Measurements from ENCODE around the gene SARS1. TPM values are rescaled to one million over a fixed set of nuclear protein-coding genes. Genes with fewer than 3 reads are reported as not detected.

SARS1 gene
- polyA plus RNA-seq, 1 experiment: 301 TPM

DNA sequence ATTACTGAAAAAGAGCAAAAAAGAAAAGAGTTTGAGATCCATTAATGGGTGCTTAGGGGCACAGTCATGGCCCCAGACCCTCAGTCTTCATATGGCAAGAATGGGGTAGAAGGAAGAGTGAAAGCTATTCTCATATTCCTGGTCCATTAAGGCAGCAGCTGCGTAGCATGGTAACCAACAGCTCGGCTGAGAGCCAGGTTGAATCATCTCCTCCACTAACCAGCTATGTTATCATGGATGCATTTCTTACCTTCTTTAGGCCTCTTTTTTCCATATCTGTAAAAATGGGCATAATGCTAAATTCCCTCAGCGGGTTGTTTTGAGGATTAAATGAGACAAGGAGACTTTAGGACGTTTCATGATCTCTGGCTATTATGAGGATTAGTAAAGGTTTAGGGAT lies 15.0 kb upstream of the SARS1 start:
- no peak overlapping the region for H3K27ac ChIP-seq (ENCODE audit: low read depth, low read length)
- H3K27me3 ChIP-seq (ENCODE audit: control insufficient read depth, insufficient read depth, low read length): no peaks in the 10 kb centered on the region
- no peaks in the 10 kb centered on the region for H3K9me3 ChIP-seq (ENCODE audit: control insufficient read depth, insufficient read depth, low read length)
- ChIA-PET POLR2A (interaction anchor here (1.1 to 2.0 kb wide), 3 partner anchors 15 to 98 kb away, joined by 3 to 12 read pairs (median 8); partner anchors contain the start of gene SARS1), CTCF (interaction anchor here (0.6 to 2.2 kb wide), 5 partner anchors 8 to 200 kb away, joined by 3 to 9 read pairs (median 4); no protein-coding TSS in a partner anchor)
- no peak for TF ChIP-seq CTCF (IDR thresholded peaks at IDR 0.05; ENCODE audit: low read depth, low read length)
- no peak for DNase-seq (ENCODE audit: low read depth, low spot score)
- H3K4me3 ChIP-seq (ENCODE audit: low read depth, low read length): no peak overlapping the region

DNA sequence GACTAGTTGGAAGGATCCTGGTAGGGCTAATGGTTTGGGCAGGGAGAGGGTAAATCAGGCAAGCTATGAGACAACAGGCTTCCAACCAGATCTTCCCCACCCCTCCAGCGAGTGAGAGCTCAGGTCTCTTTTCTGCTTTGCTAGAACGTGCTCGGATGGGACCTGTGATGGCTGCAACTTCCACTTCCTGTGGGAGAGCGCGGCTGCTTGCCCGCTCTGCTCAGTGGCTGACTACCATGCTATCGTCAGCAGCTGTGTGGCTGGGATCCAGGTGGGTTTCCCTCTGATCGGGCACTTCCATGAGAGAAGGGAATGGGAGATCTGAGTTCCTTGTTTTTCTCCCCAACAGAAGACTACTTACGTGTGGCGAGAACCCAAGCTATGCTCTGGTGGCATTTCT lies 14.0 kb upstream of the SARS1 start:
- ChIA-PET POLR2A (interaction anchor here (0.6 to 1.2 kb wide), 3 partner anchors 14 to 100 kb away, joined by 3 to 4 read pairs (median 4); partner anchors contain the start of gene SARS1), CTCF (interaction anchor here (0.6 to 1.9 kb wide), 4 partner anchors 9 to 199 kb away, joined by 3 to 9 read pairs (median 4); partner anchors contain the start of gene SARS1)
- Histone ChIP-seq H3K27me3 (ENCODE audit: control insufficient read depth, insufficient read depth, low read length) (no peaks in the 10 kb centered on the region), H3K9me3 (ENCODE audit: control insufficient read depth, insufficient read depth, low read length) (no peaks in the 10 kb centered on the region), H3K27ac (ENCODE audit: low read depth, low read length) (no peak overlapping the region), H3K4me3 (ENCODE audit: low read depth, low read length) (no peak overlapping the region)
- no peak for TF ChIP-seq CTCF (IDR thresholded peaks at IDR 0.05; ENCODE audit: low read depth, low read length)
- no peak for DNase-seq (ENCODE audit: low read depth, low spot score)

GRCh38 chr1:109201123-109201703 lies 12.5 kb upstream of the SARS1 start:
- Histone ChIP-seq H3K9me3 (ENCODE audit: control insufficient read depth, insufficient read depth, low read length) (no peaks in the 10 kb centered on the region), H3K27me3 (ENCODE audit: control insufficient read depth, insufficient read depth, low read length) (no peaks in the 10 kb centered on the region), H3K4me3 (ENCODE audit: low read depth, low read length) (no peak overlapping the region), H3K27ac (ENCODE audit: low read depth, low read length) (peak overlapping the region; percentile 11)
- ChIA-PET CTCF (interaction anchor here (0.6 to 2.9 kb wide), 25 partner anchors 9 to 331 kb away, joined by 3 to 30 read pairs (median 4); partner anchors contain the start of genes SARS1 and SORT1), POLR2A (interaction anchor here (0.8 to 1.2 kb wide), 3 partner anchors 14 to 102 kb away, joined by 3 to 4 read pairs (median 3); no protein-coding TSS in a partner anchor)
- peak; percentile 81 for DNase-seq (ENCODE audit: low read depth, low spot score)
- peak; percentile 82 for TF ChIP-seq CTCF (IDR thresholded peaks at IDR 0.05; ENCODE audit: low read depth, low read length)

GRCh38 chr1:109204484-109204883 lies 9.2 kb upstream of the SARS1 start:
- Histone ChIP-seq H3K9me3 (ENCODE audit: control insufficient read depth, insufficient read depth, low read length) (no peaks in the 10 kb centered on the region), H3K27ac (ENCODE audit: low read depth, low read length) (no peak overlapping the region), H3K4me3 (ENCODE audit: low read depth, low read length) (no peak overlapping the region), H3K27me3 (ENCODE audit: control insufficient read depth, insufficient read depth, low read length) (no peaks in the 10 kb centered on the region)
- POLR2A ChIA-PET: no interaction called here
- CTCF ChIA-PET: no interaction called here
- no peak for DNase-seq (ENCODE audit: low read depth, low spot score)
- TF ChIP-seq CTCF (IDR thresholded peaks at IDR 0.05; ENCODE audit: low read depth, low read length): no peak

DNA sequence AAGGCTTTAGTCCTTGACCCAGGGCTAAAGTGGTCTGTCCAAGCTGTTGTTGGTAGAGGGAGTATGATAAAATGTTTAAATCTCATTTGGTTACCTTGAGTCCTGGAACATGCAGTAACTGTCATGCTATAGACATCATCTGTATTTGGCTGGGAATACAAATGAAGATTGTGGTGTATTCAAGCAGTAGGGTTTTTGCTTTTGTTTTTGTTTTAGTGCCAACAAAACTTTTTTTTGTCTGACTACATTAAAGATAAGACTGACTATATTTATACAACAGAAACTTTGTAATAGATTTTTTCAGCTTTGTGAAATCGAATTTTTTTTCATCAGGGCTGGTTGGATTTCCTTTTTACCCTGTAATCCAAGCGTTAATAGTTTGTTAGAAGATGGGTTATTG lies 7.4 kb upstream of the SARS1 start:
- DNase-seq (ENCODE audit: low read depth, low spot score): no peak
- no peak overlapping the region for H3K27ac ChIP-seq (ENCODE audit: low read depth, low read length)
- no peak for TF ChIP-seq CTCF (IDR thresholded peaks at IDR 0.05; ENCODE audit: low read depth, low read length)
- no peaks in the 10 kb centered on the region for H3K27me3 ChIP-seq (ENCODE audit: control insufficient read depth, insufficient read depth, low read length)
- no peak overlapping the region for H3K4me3 ChIP-seq (ENCODE audit: low read depth, low read length)
- POLR2A ChIA-PET: no interaction called here
- CTCF ChIA-PET: interaction anchor here (0.7 kb wide), 1 partner anchor 102 kb away, joined by 3 read pairs; no protein-coding TSS in a partner anchor
- H3K9me3 ChIP-seq (ENCODE audit: control insufficient read depth, insufficient read depth, low read length): no peaks in the 10 kb centered on the region
